Thyroid gland (tissue), 4 donors: ENCODE data around the gene PPP1R13B.

ENCODE experiments used
- POLR2A ChIP-seq, 2 donors: fragments of 450-650 bp; IDR thresholded peaks; one replicate each; pipeline ENCODE4 v1.6.1; 2017; ENCODE audit warnings: antibody characterized with exemption in 2 of 2, mild to moderate bottlenecking in 2 of 2, moderate library complexity in 1 of 2
- TF ChIP-seq, protein P1 (sequence below), 6 experiments: fragments of 200-600 bp in 3 of 6; fragments of 450-650 bp in 3 of 6; sonication (generic) in 3 of 6; IDR thresholded peaks; one replicate each; pipeline ENCODE4 v1.5.1; 2016 to 2019; ENCODE audit warnings: antibody characterized with exemption in 6 of 6, mild to moderate bottlenecking in 2 of 6, inconsistent platforms in 1 of 6, moderate library complexity in 1 of 6

GRCh38 chr14:103801459-103801858, 45.9 kb downstream of the PPP1R13B start:
- TF ChIP-seq, protein P1, sequence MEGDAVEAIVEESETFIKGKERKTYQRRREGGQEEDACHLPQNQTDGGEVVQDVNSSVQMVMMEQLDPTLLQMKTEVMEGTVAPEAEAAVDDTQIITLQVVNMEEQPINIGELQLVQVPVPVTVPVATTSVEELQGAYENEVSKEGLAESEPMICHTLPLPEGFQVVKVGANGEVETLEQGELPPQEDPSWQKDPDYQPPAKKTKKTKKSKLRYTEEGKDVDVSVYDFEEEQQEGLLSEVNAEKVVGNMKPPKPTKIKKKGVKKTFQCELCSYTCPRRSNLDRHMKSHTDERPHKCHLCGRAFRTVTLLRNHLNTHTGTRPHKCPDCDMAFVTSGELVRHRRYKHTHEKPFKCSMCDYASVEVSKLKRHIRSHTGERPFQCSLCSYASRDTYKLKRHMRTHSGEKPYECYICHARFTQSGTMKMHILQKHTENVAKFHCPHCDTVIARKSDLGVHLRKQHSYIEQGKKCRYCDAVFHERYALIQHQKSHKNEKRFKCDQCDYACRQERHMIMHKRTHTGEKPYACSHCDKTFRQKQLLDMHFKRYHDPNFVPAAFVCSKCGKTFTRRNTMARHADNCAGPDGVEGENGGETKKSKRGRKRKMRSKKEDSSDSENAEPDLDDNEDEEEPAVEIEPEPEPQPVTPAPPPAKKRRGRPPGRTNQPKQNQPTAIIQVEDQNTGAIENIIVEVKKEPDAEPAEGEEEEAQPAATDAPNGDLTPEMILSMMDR (IDR thresholded peaks at IDR 0.05) = no peak
- no peak for TF ChIP-seq POLR2A (IDR thresholded peaks at IDR 0.05)
